ENCODE data around the gene RPH3AL. TPM values are rescaled to one million over a fixed set of nuclear protein-coding genes. Genes with fewer than 3 reads are reported as not detected.

Gene RPH3AL
- total RNA-seq, 1 donor: 1.5 TPM

DNA sequence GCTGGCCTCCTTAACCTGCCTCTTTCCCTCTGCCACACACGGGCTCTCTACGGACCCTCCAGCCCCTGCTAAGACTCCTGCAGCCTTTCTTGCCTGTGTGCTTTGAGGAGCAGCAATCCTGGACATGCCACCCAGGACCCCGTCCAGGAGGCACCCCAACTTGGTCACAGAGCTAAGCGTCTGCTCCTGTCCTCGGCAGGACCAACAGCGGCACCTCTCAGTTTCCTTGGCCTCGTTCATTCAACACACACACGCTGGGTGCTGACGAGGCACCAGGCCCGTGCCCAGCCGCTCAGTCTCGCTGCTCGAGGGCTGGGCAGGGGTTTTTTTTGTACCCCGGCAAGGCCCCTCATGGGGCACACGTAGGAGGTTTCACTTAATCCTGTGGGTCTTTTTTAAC is 15.2 kb downstream of the RPH3AL start:
- Histone ChIP-seq H3K4me3 (ENCODE audit: low read length) (no peak overlapping the region), H3K9me3 (ENCODE audit: low read depth, low read length) (no peaks in the 10 kb centered on the region), H3K27me3 (ENCODE audit: insufficient read depth, low read length) (peaks cover 4% of the 10 kb centered on the region), H3K4me1 (ENCODE audit: insufficient read depth, low read length) (no peaks in the 10 kb centered on the region)

DNA sequence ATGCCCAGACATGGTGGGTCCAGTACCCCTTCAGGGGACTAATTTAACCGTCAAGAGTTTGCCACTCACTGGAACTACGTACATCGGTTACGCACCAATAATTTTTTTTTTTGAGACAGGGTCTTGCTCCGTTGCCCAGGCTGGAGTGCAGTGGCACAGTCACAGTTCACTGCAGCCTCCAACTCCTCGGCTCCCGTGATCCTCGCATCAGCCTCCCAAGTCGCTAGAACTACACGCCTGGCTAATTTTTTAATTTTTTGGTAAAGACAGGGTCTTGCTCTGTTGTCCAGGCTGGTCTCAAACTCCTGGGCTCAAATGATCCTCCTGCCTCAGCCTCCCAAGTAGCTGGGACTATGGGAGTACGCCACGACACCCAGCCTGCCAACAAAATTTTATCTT is 15.6 kb downstream of the RPH3AL start:
- no peak overlapping the region for H3K4me3 ChIP-seq (ENCODE audit: low read length)
- H3K4me1 ChIP-seq (ENCODE audit: insufficient read depth, low read length): no peaks in the 10 kb centered on the region
- H3K27me3 ChIP-seq (ENCODE audit: insufficient read depth, low read length): peaks cover 4% of the 10 kb centered on the region
- no peaks in the 10 kb centered on the region for H3K9me3 ChIP-seq (ENCODE audit: low read depth, low read length)

DNA sequence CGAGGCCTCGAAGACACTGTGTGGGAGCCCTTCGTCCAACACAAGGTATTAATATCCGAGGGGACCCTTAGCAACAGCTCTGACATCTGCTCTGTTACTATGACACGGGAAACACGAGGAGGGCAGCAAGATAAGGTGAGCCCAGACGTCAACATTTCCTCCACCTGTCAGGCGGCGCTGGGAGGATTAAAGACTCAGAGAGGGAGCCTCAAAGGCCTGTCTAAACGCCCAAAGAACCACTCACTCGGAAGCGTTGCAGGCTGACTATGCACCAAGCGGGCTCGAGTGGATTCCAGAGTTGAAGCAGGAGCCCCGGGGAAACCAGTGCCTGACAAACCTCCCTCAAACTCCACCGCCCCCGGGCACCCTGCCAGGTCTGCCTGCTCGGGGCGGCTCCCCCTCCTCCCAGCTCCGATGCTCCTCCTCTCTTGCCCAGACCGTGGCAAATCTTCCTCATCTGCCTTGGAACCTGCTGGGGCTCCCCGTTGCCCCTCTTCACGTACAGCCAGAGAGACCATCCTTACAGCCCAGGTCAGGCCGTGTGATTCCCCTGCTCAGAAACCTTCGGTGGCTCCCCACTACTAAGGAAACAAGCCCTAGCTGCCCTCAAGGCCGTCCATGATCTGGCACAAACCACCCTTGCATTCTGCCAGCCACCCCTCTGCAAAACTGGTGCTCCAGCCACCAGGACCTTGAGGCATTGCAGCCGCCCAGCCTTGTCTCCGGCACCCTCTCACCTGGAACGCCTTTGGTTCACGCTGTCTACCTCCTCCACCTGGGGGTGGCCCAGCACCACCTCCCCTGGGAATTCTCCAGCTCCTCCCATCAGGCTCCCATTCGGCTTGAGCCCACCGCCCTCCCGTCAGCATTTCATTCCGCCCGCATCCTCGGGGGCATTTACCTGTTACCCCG is 16.2 kb downstream of the RPH3AL start:
- peaks cover 4% of the 10 kb centered on the region for H3K27me3 ChIP-seq (ENCODE audit: insufficient read depth, low read length)
- H3K4me3 ChIP-seq (ENCODE audit: low read length): no peak overlapping the region
- no peaks in the 10 kb centered on the region for H3K9me3 ChIP-seq (ENCODE audit: low read depth, low read length)
- no peaks in the 10 kb centered on the region for H3K4me1 ChIP-seq (ENCODE audit: insufficient read depth, low read length)

DNA sequence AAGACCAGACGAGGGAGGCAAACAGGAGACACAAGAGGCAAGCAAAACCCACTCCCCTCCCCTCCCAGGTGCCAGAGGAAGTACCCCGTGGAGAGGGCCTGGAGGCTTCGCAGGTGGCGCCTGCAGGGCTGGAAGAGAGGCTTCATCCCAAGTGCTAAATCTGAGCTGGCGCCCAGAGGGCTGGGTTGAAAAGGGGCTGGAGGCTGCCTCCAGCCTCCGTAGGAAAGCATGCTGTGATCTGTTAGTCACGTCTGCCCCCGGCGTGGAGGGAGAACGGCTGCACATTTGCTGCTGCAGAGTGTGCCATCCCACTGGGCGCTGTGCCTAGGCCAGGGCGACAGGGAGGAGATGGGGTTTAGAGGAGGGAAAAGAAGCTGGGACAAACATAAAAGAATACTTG is 16.9 kb downstream of the RPH3AL start:
- Histone ChIP-seq H3K4me3 (ENCODE audit: low read length) (no peak overlapping the region), H3K4me1 (ENCODE audit: insufficient read depth, low read length) (no peaks in the 10 kb centered on the region)

DNA sequence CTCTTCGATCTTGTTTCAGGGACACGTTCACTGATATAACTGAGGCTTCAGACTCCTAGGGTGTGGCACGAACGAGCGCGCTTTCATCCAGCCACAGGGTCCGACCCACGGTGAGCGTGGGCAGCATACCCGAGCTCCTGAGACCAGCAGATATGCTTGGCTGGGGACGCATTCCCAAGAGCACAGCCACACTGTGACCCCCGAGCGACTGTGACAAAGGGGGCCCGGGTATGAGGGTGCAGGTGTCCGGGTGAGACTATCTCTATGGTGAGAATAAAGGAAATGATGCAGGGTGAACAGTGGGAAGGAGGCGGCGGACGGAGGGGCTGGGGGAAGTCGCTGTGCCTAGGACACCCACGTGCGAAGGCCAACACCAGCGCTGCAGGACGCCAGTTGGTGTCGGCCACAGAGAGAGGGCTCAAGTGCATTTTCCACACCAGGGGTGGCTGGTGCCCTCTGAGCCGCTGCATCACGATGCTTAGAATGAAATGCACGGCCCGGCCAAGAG is 17.6 kb downstream of the RPH3AL start:
- H3K4me3 ChIP-seq (ENCODE audit: low read length): no peak overlapping the region
- no peaks in the 10 kb centered on the region for H3K4me1 ChIP-seq (ENCODE audit: insufficient read depth, low read length)
- no peaks in the 10 kb centered on the region for H3K9me3 ChIP-seq (ENCODE audit: low read depth, low read length)
- H3K27me3 ChIP-seq (ENCODE audit: insufficient read depth, low read length): peaks cover 4% of the 10 kb centered on the region

More for the DNA sequence above, 16.9 kb downstream of the RPH3AL start:
- Histone ChIP-seq H3K27me3 (ENCODE audit: insufficient read depth, low read length) (peaks cover 4% of the 10 kb centered on the region), H3K9me3 (ENCODE audit: low read depth, low read length) (no peaks in the 10 kb centered on the region)

DNA sequence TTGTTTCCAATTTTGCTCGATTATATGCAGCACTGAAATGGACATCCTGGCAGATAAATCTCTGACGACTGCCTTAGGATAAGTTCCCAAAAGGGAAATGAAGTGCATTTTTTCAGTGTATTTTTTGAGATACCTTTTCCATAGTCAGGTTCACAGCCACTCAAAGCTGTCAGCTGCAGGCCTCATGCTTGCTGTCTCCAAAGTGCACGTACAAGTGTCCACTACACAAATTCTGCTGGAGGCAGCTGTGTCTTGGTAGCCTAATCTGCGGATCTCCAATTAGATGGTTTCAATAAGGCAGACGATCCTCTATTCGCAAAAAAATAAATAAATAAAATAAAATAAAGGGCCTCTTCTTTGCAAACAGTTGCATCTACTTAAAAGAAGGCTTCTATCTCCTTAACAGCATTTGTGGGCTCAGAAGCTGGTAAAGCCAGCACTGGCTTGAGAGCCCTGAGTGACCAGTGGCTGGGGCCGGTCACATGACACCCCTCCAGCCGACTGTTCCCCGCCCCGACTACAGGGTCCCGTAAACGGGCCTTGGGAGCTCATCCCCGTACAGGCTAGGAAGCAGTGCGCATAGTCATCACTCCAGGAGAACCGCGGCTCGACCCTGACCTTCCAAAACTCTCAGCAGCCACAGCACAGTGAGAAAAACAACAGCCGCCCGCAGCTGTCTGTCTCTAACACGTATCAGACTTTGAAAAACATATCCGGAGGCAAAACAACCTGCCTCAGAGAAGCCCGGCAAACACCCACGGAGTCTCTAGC is 18.8 kb downstream of the RPH3AL start:
- no peaks in the 10 kb centered on the region for H3K4me1 ChIP-seq (ENCODE audit: insufficient read depth, low read length)
- peaks cover 4% of the 10 kb centered on the region for H3K27me3 ChIP-seq (ENCODE audit: insufficient read depth, low read length)
- H3K4me3 ChIP-seq (ENCODE audit: low read length): no peak overlapping the region
- no peaks in the 10 kb centered on the region for H3K9me3 ChIP-seq (ENCODE audit: low read depth, low read length)

DNA sequence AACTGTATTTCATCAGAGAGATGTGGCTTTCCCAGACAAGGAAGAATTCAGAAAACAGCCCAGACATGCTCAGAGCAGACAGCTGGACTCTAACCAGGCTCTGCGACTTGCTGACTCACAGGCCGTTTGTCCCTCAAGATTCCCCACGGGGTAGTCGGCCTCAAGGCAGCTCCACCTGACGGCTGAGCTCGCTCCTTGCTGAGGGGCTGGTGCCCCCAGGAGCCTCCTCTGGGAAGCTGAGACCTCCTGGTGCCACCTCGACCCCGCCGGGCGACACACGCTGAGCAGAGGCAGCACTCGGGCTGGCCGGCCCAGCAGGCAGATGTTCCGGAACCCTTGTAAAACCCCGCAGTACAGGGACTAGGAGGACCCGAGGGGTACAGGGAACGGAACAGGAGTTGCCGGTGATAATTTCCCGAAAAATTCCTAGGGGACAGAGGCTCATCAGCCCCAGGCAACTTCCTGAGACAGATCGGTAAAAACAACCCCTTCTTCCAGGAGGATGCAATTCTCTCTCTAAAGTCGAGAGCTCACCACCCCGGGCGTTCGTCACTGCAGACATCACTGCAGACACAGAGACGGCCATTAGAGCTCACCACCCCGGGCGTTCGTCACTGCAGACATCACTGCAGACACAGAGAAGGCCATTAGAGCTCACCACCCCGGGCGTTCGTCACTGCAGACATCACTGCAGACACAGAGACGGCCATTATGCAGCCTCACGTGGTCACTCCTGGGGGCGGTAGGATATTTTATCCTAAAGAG is 19.9 kb downstream of the RPH3AL start:
- H3K27me3 ChIP-seq (ENCODE audit: insufficient read depth, low read length): peaks cover 4% of the 10 kb centered on the region
- no peak overlapping the region for H3K4me3 ChIP-seq (ENCODE audit: low read length)
- no peaks in the 10 kb centered on the region for H3K9me3 ChIP-seq (ENCODE audit: low read depth, low read length)
- H3K4me1 ChIP-seq (ENCODE audit: insufficient read depth, low read length): no peaks in the 10 kb centered on the region

DNA sequence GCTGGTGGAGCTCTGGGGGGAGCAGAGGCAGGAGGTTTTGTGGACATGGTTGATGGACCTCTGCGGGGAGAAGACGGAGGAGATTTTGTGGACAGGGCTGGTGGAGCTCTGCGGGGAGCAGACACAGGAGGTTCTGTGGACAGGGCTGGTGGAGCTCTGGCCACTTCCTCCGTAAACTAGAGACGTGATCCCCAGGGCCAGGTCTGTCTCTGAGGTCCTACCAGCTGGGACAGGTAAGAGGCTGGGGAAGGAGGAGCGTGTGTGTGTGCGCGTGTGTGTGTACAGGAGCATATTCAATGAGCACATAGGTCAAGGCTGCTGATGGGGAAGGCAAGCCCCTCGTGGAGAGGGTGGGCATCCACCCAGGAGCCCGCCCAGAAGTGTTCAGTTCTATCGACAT is 20.6 kb downstream of the RPH3AL start:
- Histone ChIP-seq H3K9me3 (ENCODE audit: low read depth, low read length) (no peaks in the 10 kb centered on the region), H3K4me3 (ENCODE audit: low read length) (no peak overlapping the region), H3K27me3 (ENCODE audit: insufficient read depth, low read length) (peaks cover 4% of the 10 kb centered on the region), H3K4me1 (ENCODE audit: insufficient read depth, low read length) (no peaks in the 10 kb centered on the region)

DNA sequence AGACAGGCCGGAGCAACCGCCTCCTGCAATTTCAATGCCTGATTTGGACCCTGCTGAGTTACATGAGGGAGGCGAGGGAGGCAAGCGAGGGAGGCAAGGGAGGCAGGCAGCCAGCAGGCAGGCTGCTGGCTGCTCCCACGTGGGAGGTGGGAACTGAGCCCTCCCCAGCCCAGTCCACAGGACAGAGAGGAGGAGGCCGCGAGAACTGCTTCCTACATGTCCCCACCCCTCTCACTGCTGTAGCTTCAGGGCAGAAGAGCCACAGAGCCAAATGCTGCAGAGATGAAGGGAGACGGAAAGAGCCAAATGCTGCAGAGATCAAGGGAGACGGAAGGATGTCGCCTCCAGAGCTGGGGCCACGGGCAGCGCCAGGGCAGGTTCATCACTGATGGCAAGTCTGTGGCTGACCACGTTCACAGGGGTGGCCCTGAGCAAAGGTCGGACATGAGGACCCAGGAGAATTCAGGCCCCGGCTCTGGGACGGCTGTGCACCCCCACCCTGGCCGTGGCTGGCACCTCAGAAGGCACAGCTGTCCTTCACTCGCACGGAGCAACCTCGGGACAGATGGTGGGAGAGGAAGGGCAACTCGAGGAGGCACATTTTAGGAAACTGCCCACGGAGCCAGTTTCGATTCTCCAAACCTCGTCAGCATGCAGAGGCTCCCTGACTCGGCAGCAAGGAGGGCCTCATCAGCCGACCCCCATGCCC is 21.5 kb downstream of the RPH3AL start:
- Histone ChIP-seq H3K4me1 (ENCODE audit: insufficient read depth, low read length) (no peaks in the 10 kb centered on the region), H3K9me3 (ENCODE audit: low read depth, low read length) (no peaks in the 10 kb centered on the region), H3K4me3 (ENCODE audit: low read length) (no peak overlapping the region), H3K27me3 (ENCODE audit: insufficient read depth, low read length) (peaks cover 4% of the 10 kb centered on the region)

DNA sequence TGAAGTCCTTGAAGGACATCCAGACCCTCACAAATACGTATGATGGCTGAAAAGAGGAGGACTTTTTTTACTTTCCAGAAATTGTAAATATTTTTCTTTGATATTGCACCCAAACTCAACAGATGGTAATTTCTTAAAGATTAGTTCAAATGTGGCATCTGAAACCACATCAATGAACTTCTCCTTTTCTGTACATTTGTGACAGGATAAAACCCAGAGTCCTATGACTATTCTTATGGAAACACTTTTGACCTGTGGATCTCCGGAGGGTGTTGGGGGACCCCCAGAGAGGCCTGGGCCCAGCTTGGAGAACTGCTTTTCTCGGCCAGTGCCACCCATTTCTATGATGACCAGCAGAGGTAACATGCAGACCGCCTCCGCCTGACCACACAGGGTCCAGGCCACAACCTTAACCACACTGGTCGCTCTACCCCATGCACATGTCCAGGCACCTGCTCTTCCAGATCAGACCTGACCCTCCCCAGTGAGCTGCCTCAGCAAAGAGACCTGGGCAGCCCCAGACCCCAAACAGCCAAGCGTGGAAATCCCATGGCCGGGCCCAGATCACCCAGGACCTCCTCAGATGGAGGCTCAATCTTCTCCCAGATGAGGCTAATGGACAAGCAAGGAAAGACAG is 22.7 kb downstream of the RPH3AL start:
- Histone ChIP-seq H3K27me3 (ENCODE audit: insufficient read depth, low read length) (peaks cover 4% of the 10 kb centered on the region), H3K4me3 (ENCODE audit: low read length) (no peak overlapping the region), H3K4me1 (ENCODE audit: insufficient read depth, low read length) (no peaks in the 10 kb centered on the region), H3K9me3 (ENCODE audit: low read depth, low read length) (no peaks in the 10 kb centered on the region)

DNA sequence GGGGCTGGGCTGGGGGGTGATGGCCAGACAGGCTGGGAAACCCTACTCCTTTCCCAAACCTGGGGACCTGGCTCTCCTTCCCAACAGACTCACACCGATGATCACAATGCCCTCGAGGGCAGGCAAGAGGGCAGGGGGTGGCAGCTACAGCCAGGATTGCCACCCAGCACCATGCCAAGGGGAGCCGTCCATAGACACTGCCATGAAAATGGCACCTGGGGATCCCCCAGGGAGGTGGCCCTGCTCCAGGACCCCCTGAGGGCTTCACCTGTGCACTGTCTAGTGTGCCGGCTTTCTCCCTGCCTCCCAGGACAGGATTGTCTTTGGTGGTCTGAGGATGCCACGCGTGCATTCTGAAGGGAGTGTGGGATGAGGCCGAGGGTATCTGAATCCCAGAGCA is 24.6 kb downstream of the RPH3AL start:
- H3K27me3 ChIP-seq (ENCODE audit: insufficient read depth, low read length): no peaks in the 10 kb centered on the region
- no peak overlapping the region for H3K4me3 ChIP-seq (ENCODE audit: low read length)
- H3K4me1 ChIP-seq (ENCODE audit: insufficient read depth, low read length): no peaks in the 10 kb centered on the region
- H3K9me3 ChIP-seq (ENCODE audit: low read depth, low read length): no peaks in the 10 kb centered on the region

DNA sequence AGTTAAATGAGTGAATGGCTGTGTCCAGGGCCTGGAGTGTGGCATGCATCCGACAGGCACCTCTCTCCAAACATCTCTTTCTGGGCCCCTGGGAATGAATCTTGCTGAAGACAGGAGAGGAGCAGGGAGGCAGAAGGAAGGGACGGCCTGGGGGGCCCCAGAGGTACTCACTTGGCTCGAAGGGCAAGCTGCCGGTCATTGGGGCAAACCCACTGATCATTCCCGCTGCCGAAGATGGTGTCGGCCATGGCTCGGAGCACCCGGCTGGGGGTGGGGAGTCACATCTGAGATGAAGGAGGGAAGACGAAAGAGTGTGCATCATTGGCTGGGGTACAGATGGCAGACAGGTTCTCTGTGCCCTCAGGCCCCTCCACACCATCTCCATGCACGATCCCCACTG is 25.3 kb downstream of the RPH3AL start:
- H3K4me3 ChIP-seq (ENCODE audit: low read length): no peak overlapping the region
- no peaks in the 10 kb centered on the region for H3K4me1 ChIP-seq (ENCODE audit: insufficient read depth, low read length)
- H3K27me3 ChIP-seq (ENCODE audit: insufficient read depth, low read length): no peaks in the 10 kb centered on the region
- no peaks in the 10 kb centered on the region for H3K9me3 ChIP-seq (ENCODE audit: low read depth, low read length)

DNA sequence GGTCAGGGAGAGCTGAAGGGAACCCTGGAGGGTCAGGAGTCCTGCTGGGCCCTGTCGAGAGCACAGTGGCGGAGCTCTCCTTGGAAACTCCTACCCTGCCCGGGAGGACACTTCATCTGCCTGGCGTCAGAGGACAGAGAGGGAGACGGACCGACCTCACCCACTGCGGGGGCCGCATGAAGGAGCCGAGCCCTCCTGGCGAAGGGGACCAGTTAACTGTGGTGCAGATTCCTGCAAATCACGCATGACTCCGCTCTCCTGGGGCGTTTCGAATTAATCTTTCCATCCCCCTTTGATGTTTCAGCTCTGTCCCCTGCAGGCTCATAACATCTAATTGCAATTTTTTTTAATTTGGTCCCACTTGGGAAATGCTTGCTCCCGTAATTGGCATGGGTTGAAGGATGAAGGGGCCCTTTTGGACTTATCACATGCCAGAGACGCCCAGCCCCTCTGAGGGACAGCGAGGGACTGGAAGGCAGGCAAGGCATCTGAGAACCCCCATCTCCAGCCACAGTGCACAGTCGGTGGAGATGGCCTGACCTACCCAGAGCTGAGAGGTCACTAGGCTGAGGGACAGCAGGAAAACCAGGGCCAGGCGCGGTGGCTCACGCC is 26.5 kb downstream of the RPH3AL start:
- H3K4me3 ChIP-seq (ENCODE audit: low read length): no peak overlapping the region
- no peaks in the 10 kb centered on the region for H3K27me3 ChIP-seq (ENCODE audit: insufficient read depth, low read length)
- no peaks in the 10 kb centered on the region for H3K4me1 ChIP-seq (ENCODE audit: insufficient read depth, low read length)
- no peaks in the 10 kb centered on the region for H3K9me3 ChIP-seq (ENCODE audit: low read depth, low read length)

All from mononuclear cell (primary cell).